Bronchial epithelial cell (primary cell): ENCODE results near the gene PTPRE. TPM values are rescaled to one million over a fixed set of nuclear protein-coding genes. Genes with fewer than 3 reads are reported as not detected.
A peak's percentile ranks its signal among the peaks of the same experiment; 100 is the strongest.
"Not testable (repeated sequence)": the region's sequence is repeated elsewhere in the genome, so short reads cannot be mapped to it uniquely, and the experiment has no call there.

Experiments
- DNase-seq: peaks from one replicate; pipeline ENCODE4 v3.0.0-alpha.2; 2010; ENCODE audit warnings: low read depth
- FAIRE-seq: peaks from 2 replicates; lab custom pipeline; 2011; peaks lifted over from hg19 to GRCh38; lab: Jason Lieb, UNC
- H3K27me3 ChIP-seq: 2 replicates; pipeline ENCODE4 v1.5.1; 2011; ENCODE audit warnings: low read length; ENCODE audit not compliant: control insufficient read depth, insufficient read depth
- H3K36me3 ChIP-seq: 2 replicates; pipeline ENCODE4 v1.5.1; 2011; ENCODE audit warnings: low read length; ENCODE audit not compliant: control insufficient read depth, insufficient read depth
- H3K4me3 ChIP-seq: 2 replicates; pipeline ENCODE4 v1.5.1; 2011; ENCODE audit warnings: mild to moderate bottlenecking, low read depth, low read length, control low read depth
- CTCF ChIP-seq: IDR thresholded peaks from 2 replicates; pipeline ENCODE4 v1.5.1; 2011; ENCODE audit warnings: mild to moderate bottlenecking, moderate library complexity, low read length, control low read depth, inconsistent platforms; ENCODE audit not compliant: insufficient read depth, severe bottlenecking
- total RNA-seq: library from RNA; depleted of rRNA; stranded (reverse); fragments of >200 nt; gene quantifications from 2 replicates; pipeline ENCODE4 v1.2.1, GENCODE V29; 2014

Gene PTPRE
- total RNA-seq, 1 donor from 2014 or later = 7.9 TPM

- no peak for FAIRE-seq
- Histone ChIP-seq H3K4me3 (no peak overlapping the region), H3K36me3 (no peaks in the 10 kb centered on the region), H3K27me3 (no peaks in the 10 kb centered on the region)
- TF ChIP-seq CTCF = no peak
- no peak for DNase-seq
Observed at GRCh38 chr10:127983344-127984100, 76.6 kb downstream of the PTPRE start.

- no peak overlapping the region for H3K4me3 ChIP-seq
- H3K27me3 ChIP-seq = no peaks in the 10 kb centered on the region
- no peak for TF ChIP-seq CTCF
- H3K36me3 ChIP-seq = no peaks in the 10 kb centered on the region
- no peak for FAIRE-seq
- no peak for DNase-seq
Observed at GRCh38 chr10:127984945-127985344, 78.0 kb downstream of the PTPRE start.

- H3K4me3 ChIP-seq = no peak overlapping the region
- no peaks in the 10 kb centered on the region for H3K36me3 ChIP-seq
- TF ChIP-seq CTCF = no peak
- FAIRE-seq (no peak), DNase-seq (no peak)
- no peaks in the 10 kb centered on the region for H3K27me3 ChIP-seq
Observed at GRCh38 chr10:127986531-127987466, 79.9 kb downstream of the PTPRE start.

- no peak for TF ChIP-seq CTCF
- H3K27me3 ChIP-seq = no peaks in the 10 kb centered on the region
- no peaks in the 10 kb centered on the region for H3K36me3 ChIP-seq
- no peak overlapping the region for H3K4me3 ChIP-seq
- DNase-seq = peak; percentile 27
- FAIRE-seq = no peak
Observed at GRCh38 chr10:127987467-127988380, 80.8 kb downstream of the PTPRE start.

GRCh38 chr10:127989481-127990012, 82.6 kb downstream of the PTPRE start:
- DNase-seq (no peak), FAIRE-seq (no peak)
- Histone ChIP-seq H3K4me3 (no peak overlapping the region), H3K36me3 (no peaks in the 10 kb centered on the region), H3K27me3 (no peaks in the 10 kb centered on the region)
- no peak for TF ChIP-seq CTCF

- H3K27me3 ChIP-seq, H3K4me3 ChIP-seq, H3K36me3 ChIP-seq, FAIRE-seq: not testable (repeated sequence)
- DNase-seq = peak; percentile 74
Observed at GRCh38 chr10:127990132-127990788, 83.4 kb downstream of the PTPRE start.
